ENCODE measurements around the gene PIAS4. TPM values are rescaled to one million over a fixed set of nuclear protein-coding genes. Genes with fewer than 3 reads are reported as not detected.

The PIAS4 gene
- total RNA-seq, 1 donor from 2014 or later = 26.7 TPM

DNA sequence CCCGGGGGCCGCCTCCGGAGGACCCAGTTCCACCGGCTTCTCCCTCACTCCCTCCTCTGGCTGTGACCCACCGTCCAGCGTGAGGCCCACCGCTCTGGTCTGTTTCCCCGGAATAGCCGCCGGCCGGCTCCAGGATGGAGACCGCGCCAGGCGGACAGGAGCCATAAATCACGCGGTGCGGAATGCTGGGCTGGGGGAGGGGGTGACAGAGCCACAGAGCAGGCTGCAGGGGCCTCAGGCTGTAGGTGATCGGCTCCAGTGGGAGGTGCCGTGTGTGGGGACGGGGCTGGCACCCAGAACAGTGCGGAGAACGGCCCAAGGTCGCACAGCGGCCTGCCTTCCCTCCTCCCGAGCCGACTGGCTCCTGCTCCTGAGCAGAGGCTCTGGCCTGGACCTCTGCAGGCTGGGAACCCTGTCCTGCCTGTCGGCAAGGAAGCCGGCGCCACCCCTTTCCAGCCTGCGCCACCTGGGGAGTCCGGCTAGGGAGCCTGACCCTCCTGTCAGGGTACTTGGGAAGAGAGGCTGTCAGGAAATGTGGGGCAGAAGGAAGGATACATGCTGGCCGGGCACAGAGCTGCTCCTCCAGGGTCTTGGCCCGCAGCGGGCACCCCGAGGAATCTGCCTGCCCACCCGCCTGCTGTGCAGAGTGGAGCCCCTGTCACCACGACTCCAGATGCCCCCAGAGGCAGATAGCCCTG lies 8.3 kb downstream of the PIAS4 start:
- TF ChIP-seq CTCF (conservative IDR thresholded peaks at IDR 0.05; ENCODE audit: low read depth, low read length) = no peak
- DNase-seq (ENCODE audit: low read depth) = no peak
- no peak overlapping the region for H3K4me3 ChIP-seq (ENCODE audit: low read depth, low read length)

- H3K4me3 ChIP-seq (ENCODE audit: low read depth, low read length) = no peak overlapping the region
- TF ChIP-seq CTCF (conservative IDR thresholded peaks at IDR 0.05; ENCODE audit: low read depth, low read length) = no peak
Measured at GRCh38 chr19:4016486-4016885, 8.9 kb downstream of the PIAS4 start.

GRCh38 chr19:4016903-4017638 lies 9.5 kb downstream of the PIAS4 start:
- H3K4me3 ChIP-seq (ENCODE audit: low read depth, low read length) = no peak overlapping the region
- no peak for TF ChIP-seq CTCF (conservative IDR thresholded peaks at IDR 0.05; ENCODE audit: low read depth, low read length)
- no peak for DNase-seq (ENCODE audit: low read depth)

More at GRCh38 chr19:4016486-4016885, 8.9 kb downstream of the PIAS4 start:
- no peak for DNase-seq (ENCODE audit: low read depth)

DNA sequence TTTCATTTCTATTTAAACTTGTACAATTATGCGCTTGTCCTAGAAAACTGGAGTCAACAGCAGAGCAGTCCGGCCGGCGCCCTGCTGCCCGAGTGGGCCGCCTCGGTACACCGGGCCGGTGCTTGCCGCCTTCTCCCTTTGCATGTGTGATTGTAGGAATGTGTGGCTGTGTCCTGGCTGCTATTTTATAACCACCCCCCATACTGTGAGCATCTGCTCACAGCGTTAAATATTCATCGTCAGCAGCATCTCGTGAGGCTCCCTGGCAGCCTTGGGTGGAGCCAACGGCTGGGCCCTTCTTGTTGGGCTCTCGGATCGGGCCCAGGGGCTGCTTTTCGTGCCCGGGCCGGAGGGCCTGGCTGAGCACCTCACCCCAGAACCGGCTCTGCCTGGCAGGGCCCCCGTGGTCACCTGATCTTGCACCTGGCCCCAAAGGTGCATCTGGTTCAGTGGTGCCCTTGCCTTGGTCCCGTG lies 10.6 kb downstream of the PIAS4 start:
- no peak overlapping the region for H3K4me3 ChIP-seq (ENCODE audit: low read depth, low read length)
- no peak for TF ChIP-seq CTCF (conservative IDR thresholded peaks at IDR 0.05; ENCODE audit: low read depth, low read length)
- no peak for DNase-seq (ENCODE audit: low read depth)

DNA sequence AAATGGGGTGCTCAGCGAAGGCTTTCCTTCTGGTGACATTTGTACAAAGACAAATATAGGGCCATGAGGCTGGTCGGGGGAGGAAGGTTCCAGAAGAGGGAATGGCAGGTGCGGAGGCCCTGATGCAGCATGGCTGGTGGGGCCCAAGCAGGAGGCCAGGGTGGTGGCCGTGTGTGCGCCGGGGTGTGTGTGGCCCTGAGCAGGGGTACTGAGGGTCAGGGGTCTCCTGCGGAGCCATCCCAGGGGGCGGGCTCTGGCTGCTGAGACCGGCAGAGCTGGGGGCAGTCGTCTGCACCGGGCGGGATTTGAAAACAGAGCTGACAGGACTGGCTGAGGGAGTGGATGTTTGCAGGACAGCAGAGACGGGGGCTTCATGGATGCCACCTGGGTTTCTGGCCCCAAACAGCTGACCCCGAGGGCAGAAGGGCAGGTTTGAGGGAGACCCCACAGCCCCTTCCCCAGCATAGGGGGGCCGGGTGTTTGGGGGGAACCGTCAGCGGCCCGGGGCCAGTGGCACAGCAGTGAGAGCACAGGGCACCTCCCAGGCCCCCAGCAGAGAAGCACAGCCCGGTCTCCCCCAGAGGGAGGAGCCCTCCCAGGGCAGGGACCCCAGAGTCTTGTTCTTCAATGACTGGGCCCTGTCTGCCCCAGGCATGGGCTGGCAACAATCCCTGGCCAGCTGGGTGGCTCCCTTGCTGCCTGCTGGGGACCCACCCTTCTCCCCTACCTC lies 11.4 kb downstream of the PIAS4 start:
- DNase-seq (ENCODE audit: low read depth) = no peak
- TF ChIP-seq CTCF (conservative IDR thresholded peaks at IDR 0.05; ENCODE audit: low read depth, low read length) = no peak
- H3K4me3 ChIP-seq (ENCODE audit: low read depth, low read length) = no peak overlapping the region

DNA sequence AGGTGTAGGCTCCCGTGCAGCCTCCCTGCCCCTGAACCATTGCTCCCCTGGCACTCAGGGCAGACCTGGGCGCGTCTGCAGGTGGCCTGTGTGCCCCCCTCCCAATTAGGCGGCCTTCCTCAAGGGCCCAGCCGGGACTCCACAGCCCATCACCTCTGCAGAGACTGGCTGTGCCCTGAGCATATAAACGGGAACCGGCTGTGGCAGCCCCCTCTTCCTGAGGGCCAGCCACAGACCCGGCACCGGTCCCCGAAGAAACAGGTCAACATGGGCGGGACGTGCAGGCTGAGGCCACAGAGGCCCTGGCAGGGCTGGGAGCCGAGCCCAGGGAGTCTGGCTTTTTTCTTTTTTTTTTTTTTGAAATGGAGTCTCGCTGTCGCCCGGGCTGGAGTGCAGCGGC lies 12.0 kb downstream of the PIAS4 start:
- DNase-seq (ENCODE audit: low read depth) = no peak

More for the DNA sequence above, 12.0 kb downstream of the PIAS4 start:
- TF ChIP-seq CTCF (conservative IDR thresholded peaks at IDR 0.05; ENCODE audit: low read depth, low read length) = no peak
- H3K4me3 ChIP-seq (ENCODE audit: low read depth, low read length) = no peak overlapping the region

Measured in epithelial cell of proximal tubule (primary cell).